Upper lobe of left lung (tissue), 6 donors: ENCODE data around the gene KSR2. TPM values are rescaled to one million over a fixed set of nuclear protein-coding genes. Genes with fewer than 3 reads are reported as not detected.
"Not testable (repeated sequence)": the region's sequence is repeated elsewhere in the genome, so short reads cannot be mapped to it uniquely, and the experiment has no call there.

Experiments
- ATAC-seq, 2 donors: fragments of 200-7000 bp; cut with Tn5 transposase; one replicate each; pipeline ENCODE4 v1.9.1; 2022; ENCODE audit warnings: mild to moderate bottlenecking in 2 of 2, moderate library complexity in 2 of 2; ENCODE audit not compliant: low FRiP score in 2 of 2
- DNase-seq, 2 donors: peaks; one replicate each; pipeline ENCODE4 v3.0.0-alpha.2; 2019 to 2020
- H3K27ac ChIP-seq, 4 donors: fragments of 200-600 bp; sonication (generic); one replicate each; pipeline ENCODE4 v1.5.1; 2016 to 2019
- H3K27me3 ChIP-seq, 4 donors: fragments of 200-600 bp; sonication (generic); one replicate each; pipeline ENCODE4 v1.5.1; 2017 to 2019
- H3K36me3 ChIP-seq, 4 donors: fragments of 200-600 bp; sonication (generic); one replicate each; pipeline ENCODE4 v1.5.1; 2016 to 2019
- H3K4me1 ChIP-seq, 4 donors: fragments of 200-600 bp; sonication (generic); one replicate each; pipeline ENCODE4 v1.5.1; 2018 to 2019
- H3K4me3 ChIP-seq, 4 donors: fragments of 200-600 bp; sonication (generic); one replicate each; pipeline ENCODE4 v1.5.1; 2017 to 2019; ENCODE audit warnings: mild to moderate bottlenecking in 2 of 4, moderate library complexity in 1 of 4
- H3K9me3 ChIP-seq, 4 donors: fragments of 200-600 bp; sonication (generic); one replicate each; pipeline ENCODE4 v1.5.1; 2018 to 2019
- CTCF ChIP-seq, 6 experiments: fragments of 450-650 bp in 4 of 6; fragments of 200-600 bp in 2 of 6; sonication (generic) in 2 of 6; IDR thresholded peaks; one replicate each; pipeline ENCODE4 v1.5.1; 2016 to 2019; ENCODE audit warnings: antibody characterized with exemption in 6 of 6
- EP300 ChIP-seq, 4 donors: sonication (generic); formaldehyde crosslinking; IDR thresholded peaks; one replicate each; pipeline ENCODE4 v1.5.1; 2017; ENCODE audit warnings: antibody characterized with exemption in 4 of 4, control low read depth in 2 of 4
- POLR2A ChIP-seq, 4 donors: fragments of 450-650 bp; IDR thresholded peaks; one replicate each; pipeline ENCODE4 v1.5.1; 2016 to 2017; ENCODE audit warnings: antibody characterized with exemption in 4 of 4, mild to moderate bottlenecking in 2 of 4
- POLR2AphosphoS5 ChIP-seq, 2 donors: sonication (generic); formaldehyde crosslinking; IDR thresholded peaks; one replicate each; pipeline ENCODE4 v1.5.1; 2017; ENCODE audit warnings: antibody characterized with exemption in 2 of 2
- WGBS, 2 donors: methylation state at CpG; one replicate each; pipeline ENCODE4 v1.1.5; 2017 to 2018; 5-methylcytosine and 5-hydroxymethylcytosine counted together
- total RNA-seq, 6 donors: library from RNA; depleted of rRNA in 4 of 6; stranded (reverse); fragments of >200 nt in 4 of 6; gene quantifications; one replicate each; pipeline versions ENCODE4 v1.1.0 to v1.2.1, GENCODE V29; 2016 to 2021
- donor health status: DM: no; HTN: no; CAD: no; lungs with moderate emphysema.
- donor health status: DM: no; HTN: yes; CAD: no; lungs with severe emphysema.

KSR2 gene
- total RNA-seq, 6 donors from 2014 or later: 0.30 to 3.2 (median 0.85) TPM

GRCh38 chr12:118015306-118015705, 46.5 kb upstream of the KSR2 start:
- no peak for ATAC-seq
- no peak overlapping the region for H3K4me3 ChIP-seq
- WGBS, 2 donors: 90 to 95% methylated on average over 2 of the region's 2 CpGs

GRCh38 chr12:118013283-118013682, 44.5 kb upstream of the KSR2 start:
- Histone ChIP-seq H3K27ac (no peak overlapping the region), H3K4me1 (peaks cover 7 to 17% (median 13%) of the 10 kb centered on the region in 4 donors), H3K36me3 (no peaks in the 10 kb centered on the region), H3K9me3 (no peaks in the 10 kb centered on the region), H3K27me3 (no peaks in the 10 kb centered on the region), H3K4me3 (no peak overlapping the region)
- DNase-seq (no peak), ATAC-seq (no peak)
- TF ChIP-seq POLR2A (IDR thresholded peaks at IDR 0.05): no peak
- no peak for TF ChIP-seq EP300 (IDR thresholded peaks at IDR 0.05)
- no peak for TF ChIP-seq POLR2AphosphoS5 (IDR thresholded peaks at IDR 0.05)
- WGBS, 2 donors: 87 to 90% methylated on average over 3 of the region's 3 CpGs

More at GRCh38 chr12:118015306-118015705, 46.5 kb upstream of the KSR2 start:
- peaks cover 1 to 15% (median 8%) of the 10 kb centered on the region in 4 donors for H3K36me3 ChIP-seq
- no peak for DNase-seq
- no peak for TF ChIP-seq POLR2A (IDR thresholded peaks at IDR 0.05)
- TF ChIP-seq POLR2AphosphoS5 (IDR thresholded peaks at IDR 0.05): no peak
- TF ChIP-seq CTCF (IDR thresholded peaks at IDR 0.05): no peak
- no peak for TF ChIP-seq EP300 (IDR thresholded peaks at IDR 0.05)
- no peak overlapping the region for H3K27ac ChIP-seq
- H3K4me1 ChIP-seq: peaks cover 7 to 17% (median 13%) of the 10 kb centered on the region in 4 donors
- H3K27me3 ChIP-seq: no peaks in the 10 kb centered on the region
- no peaks in the 10 kb centered on the region for H3K9me3 ChIP-seq

- no peak overlapping the region for H3K4me3 ChIP-seq
- H3K36me3 ChIP-seq: no peaks in the 10 kb centered on the region
- ATAC-seq (no peak), DNase-seq (no peak)
- WGBS, 2 donors: 70 to 84% methylated on average over 3 of the region's 3 CpGs
- no peak for TF ChIP-seq POLR2A (IDR thresholded peaks at IDR 0.05)
- TF ChIP-seq CTCF (IDR thresholded peaks at IDR 0.05): no peak
- no peak for TF ChIP-seq EP300 (IDR thresholded peaks at IDR 0.05)
- no peak for TF ChIP-seq POLR2AphosphoS5 (IDR thresholded peaks at IDR 0.05)
- no peak overlapping the region for H3K27ac ChIP-seq
- no peaks in the 10 kb centered on the region for H3K27me3 ChIP-seq
- H3K9me3 ChIP-seq: no peaks in the 10 kb centered on the region
- peaks cover under 1 to 8% (median 6%) of the 10 kb centered on the region in 4 donors for H3K4me1 ChIP-seq
Measured at GRCh38 chr12:118011961-118012360, 43.2 kb upstream of the KSR2 start.

GRCh38 chr12:118011377-118011776, 42.6 kb upstream of the KSR2 start:
- Histone ChIP-seq H3K9me3 (no peaks in the 10 kb centered on the region), H3K4me1 (peaks cover 0 to 7% (median 5%) of the 10 kb centered on the region in 4 donors), H3K36me3 (no peaks in the 10 kb centered on the region), H3K27ac (no peak overlapping the region), H3K4me3 (no peak overlapping the region), H3K27me3 (no peaks in the 10 kb centered on the region)
- WGBS, 2 donors: 97 to 100% methylated on average over 3 of the region's 3 CpGs
- ATAC-seq (no peak), DNase-seq (no peak)
- no peak for TF ChIP-seq POLR2AphosphoS5 (IDR thresholded peaks at IDR 0.05)
- no peak for TF ChIP-seq CTCF (IDR thresholded peaks at IDR 0.05)
- TF ChIP-seq EP300 (IDR thresholded peaks at IDR 0.05): no peak
- TF ChIP-seq POLR2A (IDR thresholded peaks at IDR 0.05): no peak

GRCh38 chr12:118010903-118011302, 42.1 kb upstream of the KSR2 start:
- ATAC-seq: no peak
- Histone ChIP-seq H3K4me1 (peaks cover 0 to 2% (median 1%) of the 10 kb centered on the region in 4 donors), H3K4me3 (no peak overlapping the region), H3K36me3 (no peaks in the 10 kb centered on the region), H3K9me3 (no peaks in the 10 kb centered on the region), H3K27me3 (no peaks in the 10 kb centered on the region), H3K27ac (no peak overlapping the region)
- no peak for DNase-seq
- TF ChIP-seq CTCF (IDR thresholded peaks at IDR 0.05): no peak
- no peak for TF ChIP-seq POLR2AphosphoS5 (IDR thresholded peaks at IDR 0.05)
- TF ChIP-seq POLR2A (IDR thresholded peaks at IDR 0.05): no peak
- no peak for TF ChIP-seq EP300 (IDR thresholded peaks at IDR 0.05)
- 93 to 95% methylated on average over 3 of the region's 3 CpGs for WGBS, 2 donors

GRCh38 chr12:117999806-118000205, 31.0 kb upstream of the KSR2 start:
- not testable (repeated sequence) for DNase-seq, H3K27ac ChIP-seq, H3K36me3 ChIP-seq, H3K27me3 ChIP-seq, H3K4me1 ChIP-seq, H3K4me3 ChIP-seq, H3K9me3 ChIP-seq, ATAC-seq
- WGBS, 2 donors: 71 to 100% methylated on average over 1 to 2 of the region's 2 CpGs
